Neural cell (in vitro differentiated cells): ENCODE results near the gene MTOR. TPM values are rescaled to one million over a fixed set of nuclear protein-coding genes. Genes with fewer than 3 reads are reported as not detected.

Experiments
- H2AFZ ChIP-seq: fragments of 200-600, 300-800 bp; sonication (generic), shearing (Covaris generic); 2 replicates; pipeline ENCODE4 v1.6.0; 2014; ENCODE audit warnings: low read depth, mild to moderate bottlenecking, antibody characterized with exemption, low read length, moderate library complexity
- H3F3A ChIP-seq: fragments of 200-600 bp; shearing (Covaris generic); 2 replicates; pipeline ENCODE4 v1.6.1; 2016; ENCODE audit warnings: mild to moderate bottlenecking, moderate library complexity, mixed read lengths, antibody characterized with exemption, low read length; ENCODE audit not compliant: insufficient read depth, poor library complexity, severe bottlenecking
- H3K27ac ChIP-seq: fragments of 200-600, 300-800 bp; sonication (generic), shearing (Covaris generic); 2 replicates; pipeline ENCODE4 v1.5.1; 2014; ENCODE audit warnings: mild to moderate bottlenecking, low read length, moderate library complexity
- H3K27me3 ChIP-seq: fragments of 300-800, 200-600 bp; sonication (generic), shearing (Covaris generic); 2 replicates; pipeline ENCODE4 v1.6.0; 2014; ENCODE audit warnings: mild to moderate bottlenecking, low read depth, low read length, moderate library complexity; ENCODE audit not compliant: insufficient read depth
- H3K36me3 ChIP-seq: fragments of 300-800, 200-600 bp; sonication (generic), shearing (Covaris generic); 2 replicates; pipeline ENCODE4 v1.5.1; 2014; ENCODE audit warnings: mild to moderate bottlenecking, antibody characterized with exemption, low read length, moderate library complexity; ENCODE audit not compliant: insufficient read depth
- H3K4me2 ChIP-seq: fragments of 300-800, 200-600 bp; sonication (generic), shearing (Covaris generic); 2 replicates; pipeline ENCODE4 v1.6.0; 2014; ENCODE audit warnings: mild to moderate bottlenecking, low read length
- H3K4me3 ChIP-seq: fragments of 300-800, 200-600 bp; sonication (generic), shearing (Covaris generic); 2 replicates; pipeline ENCODE4 v1.5.1; 2014; ENCODE audit warnings: mild to moderate bottlenecking, low read length, moderate library complexity
- H3K79me2 ChIP-seq: fragments of 200-600 bp; shearing (Covaris generic); replicated peaks from 2 replicates; pipeline ENCODE4 v1.6.0; 2014; ENCODE audit warnings: mild to moderate bottlenecking, low read length, moderate library complexity; ENCODE audit not compliant: insufficient read depth
- H3K9ac ChIP-seq: fragments of 300-800, 200-600 bp; sonication (generic), shearing (Covaris generic); 2 replicates; pipeline ENCODE4 v1.6.1; 2016; ENCODE audit warnings: mild to moderate bottlenecking, low read length, mixed read lengths
- H3K9me2 ChIP-seq: fragments of 200-600 bp; shearing (Covaris generic); 2 replicates; pipeline ENCODE4 v1.6.1; 2016; ENCODE audit warnings: mild to moderate bottlenecking, low read length, mixed read lengths; ENCODE audit not compliant: insufficient read depth
- H3K9me3 ChIP-seq: fragments of 200-600, 300-800 bp; sonication (generic), shearing (Covaris generic); 2 replicates; pipeline ENCODE4 v1.6.1; 2016; ENCODE audit warnings: mild to moderate bottlenecking, mixed run types, low read length, moderate library complexity, mixed read lengths
- H4K20me1 ChIP-seq: fragments of 200-600 bp; shearing (Covaris generic); 2 replicates; pipeline ENCODE4 v1.6.1; 2016; ENCODE audit warnings: mild to moderate bottlenecking, mixed run types; ENCODE audit not compliant: insufficient read depth
- EP300 ChIP-seq: fragments of 450-650 bp; conservative IDR thresholded peaks from 2 replicates; pipeline ENCODE4 v1.6.1; 2014; ENCODE audit warnings: antibody characterized with exemption, mild to moderate bottlenecking, moderate library complexity; ENCODE audit not compliant: poor library complexity, severe bottlenecking
- EZH2 ChIP-seq: fragments of 200-600, 300-800 bp; shearing (Covaris generic), sonication (generic); IDR thresholded peaks from 2 replicates; pipeline ENCODE4 v1.6.1; 2014; ENCODE audit warnings: antibody characterized with exemption, low read length, borderline replicate concordance, mild to moderate bottlenecking; ENCODE audit not compliant: insufficient read depth, poor library complexity, severe bottlenecking
- MXI1 ChIP-seq: fragments of 450-650 bp; conservative IDR thresholded peaks from 2 replicates; pipeline ENCODE4 v1.6.1; 2014; ENCODE audit warnings: antibody characterized with exemption, mild to moderate bottlenecking; ENCODE audit not compliant: poor library complexity, severe bottlenecking
- POLR2AphosphoS5 ChIP-seq: IDR thresholded peaks from 2 replicates; pipeline ENCODE4 v1.6.1; 2012
- RAD21 ChIP-seq: fragments of 450-650 bp; conservative IDR thresholded peaks from 2 replicates; pipeline ENCODE4 v1.6.1; 2014; ENCODE audit warnings: antibody characterized with exemption, mild to moderate bottlenecking, moderate library complexity
- REST ChIP-seq: IDR thresholded peaks from 2 replicates; pipeline ENCODE4 v1.6.1; 2012; ENCODE audit warnings: borderline replicate concordance
- SMC3 ChIP-seq: fragments of 450-650 bp; conservative IDR thresholded peaks from 2 replicates; pipeline ENCODE4 v1.6.1; 2014; ENCODE audit warnings: antibody characterized with exemption, mild to moderate bottlenecking, moderate library complexity; ENCODE audit not compliant: poor library complexity
- TAF1 ChIP-seq: IDR thresholded peaks from 2 replicates; pipeline ENCODE4 v1.6.1; 2012; ENCODE audit warnings: low read depth
- polyA plus RNA-seq: library from polyadenylated mRNA; depleted of rRNA; stranded (reverse); fragments of >200 nt; gene quantifications from 2 replicates; pipeline ENCODE4 v1.2.3, GENCODE V29; 2014
- TF ChIP-seq, protein P1 (sequence below): fragments of 450-650 bp; IDR thresholded peaks from 2 replicates; pipeline ENCODE4 v1.5.1; 2014; ENCODE audit warnings: antibody characterized with exemption, mild to moderate bottlenecking, moderate library complexity; ENCODE audit not compliant: poor library complexity, severe bottlenecking

Gene MTOR
- polyA plus RNA-seq, 1 donor from 2014 or later = 41.2 TPM

DNA sequence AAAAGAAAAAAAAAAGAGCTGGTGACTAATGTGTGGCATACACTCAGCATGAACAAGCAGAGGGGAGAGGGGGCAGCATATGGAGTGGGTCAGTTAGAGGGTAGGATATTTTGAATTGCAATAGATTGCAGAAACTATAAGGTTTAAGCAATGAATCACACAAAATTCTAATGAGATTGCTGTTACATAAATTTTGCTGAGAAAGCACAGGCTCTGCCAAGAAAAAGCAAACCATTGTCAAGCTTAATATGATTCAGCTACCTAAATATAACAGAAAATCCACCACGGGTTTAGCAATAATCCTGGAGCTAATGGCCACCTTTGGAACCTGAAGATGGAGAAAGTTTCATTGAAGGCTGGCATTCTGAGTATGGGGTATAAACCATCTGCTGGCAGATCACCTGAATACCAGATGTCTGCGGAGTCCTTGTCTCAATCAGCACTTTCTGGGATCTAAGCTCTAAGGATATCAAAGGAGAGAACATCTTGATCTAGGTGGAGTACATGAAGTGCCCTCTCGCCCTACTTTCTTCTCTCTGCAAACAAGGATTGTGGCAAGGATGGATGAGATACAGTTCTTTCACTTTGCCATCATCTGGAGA, 103.5 kb downstream of the MTOR start:
- TF ChIP-seq POLR2AphosphoS5 = no peak
- TF ChIP-seq SMC3 = no peak
- TF ChIP-seq REST = no peak
- TF ChIP-seq EZH2 = no peak
- no peak for TF ChIP-seq RAD21
- no peak for TF ChIP-seq EP300
- Histone ChIP-seq H3K36me3 (no peaks in the 10 kb centered on the region), H3K9me3 (no peaks in the 10 kb centered on the region), H3K9ac (no peak overlapping the region), H3F3A (no peaks in the 10 kb centered on the region), H3K9me2 (no peaks in the 10 kb centered on the region), H4K20me1 (no peaks in the 10 kb centered on the region), H3K27ac (no peak overlapping the region), H3K4me3 (no peak overlapping the region), H3K4me2 (no peak overlapping the region), H2AFZ (no peak overlapping the region), H3K79me2 (no peaks in the 10 kb centered on the region), H3K27me3 (no peaks in the 10 kb centered on the region)

GRCh38 chr1:11158291-11158690, 104.1 kb downstream of the MTOR start:
- Histone ChIP-seq H3K9ac (no peak overlapping the region), H2AFZ (no peak overlapping the region), H3K4me2 (no peak overlapping the region), H3K36me3 (no peaks in the 10 kb centered on the region), H4K20me1 (no peaks in the 10 kb centered on the region), H3K9me3 (no peaks in the 10 kb centered on the region), H3K27me3 (no peaks in the 10 kb centered on the region), H3K79me2 (no peaks in the 10 kb centered on the region), H3F3A (no peaks in the 10 kb centered on the region), H3K9me2 (no peaks in the 10 kb centered on the region), H3K4me3 (no peak overlapping the region), H3K27ac (no peak overlapping the region)
- TF ChIP-seq TAF1 (no peak), MXI1 (no peak), EZH2 (no peak), REST (no peak), POLR2AphosphoS5 (no peak), EP300 (no peak), SMC3 (no peak), RAD21 (no peak)
- TF ChIP-seq, protein P1, sequence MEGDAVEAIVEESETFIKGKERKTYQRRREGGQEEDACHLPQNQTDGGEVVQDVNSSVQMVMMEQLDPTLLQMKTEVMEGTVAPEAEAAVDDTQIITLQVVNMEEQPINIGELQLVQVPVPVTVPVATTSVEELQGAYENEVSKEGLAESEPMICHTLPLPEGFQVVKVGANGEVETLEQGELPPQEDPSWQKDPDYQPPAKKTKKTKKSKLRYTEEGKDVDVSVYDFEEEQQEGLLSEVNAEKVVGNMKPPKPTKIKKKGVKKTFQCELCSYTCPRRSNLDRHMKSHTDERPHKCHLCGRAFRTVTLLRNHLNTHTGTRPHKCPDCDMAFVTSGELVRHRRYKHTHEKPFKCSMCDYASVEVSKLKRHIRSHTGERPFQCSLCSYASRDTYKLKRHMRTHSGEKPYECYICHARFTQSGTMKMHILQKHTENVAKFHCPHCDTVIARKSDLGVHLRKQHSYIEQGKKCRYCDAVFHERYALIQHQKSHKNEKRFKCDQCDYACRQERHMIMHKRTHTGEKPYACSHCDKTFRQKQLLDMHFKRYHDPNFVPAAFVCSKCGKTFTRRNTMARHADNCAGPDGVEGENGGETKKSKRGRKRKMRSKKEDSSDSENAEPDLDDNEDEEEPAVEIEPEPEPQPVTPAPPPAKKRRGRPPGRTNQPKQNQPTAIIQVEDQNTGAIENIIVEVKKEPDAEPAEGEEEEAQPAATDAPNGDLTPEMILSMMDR = no peak
